GM12801 (cell line): Measurements from ENCODE around the gene PSMD5.

Source experiments
- CTCF ChIP-seq: IDR thresholded peaks from one replicate; pipeline ENCODE4 v1.5.1; 2011; ENCODE audit warnings: control low read depth; ENCODE audit not compliant: insufficient read length; ENCODE audit errors: extremely low read depth

The PSMD5 gene

GRCh38 chr9:120872791-120873502 is 30.2 kb upstream of the PSMD5 start:
- no peak for TF ChIP-seq CTCF

- no peak for TF ChIP-seq CTCF
These were observed 27.5 kb upstream of the PSMD5 start for GRCh38 chr9:120870206-120870605.

GRCh38 chr9:120869726-120870125 is 27.0 kb upstream of the PSMD5 start:
- no peak for TF ChIP-seq CTCF

- TF ChIP-seq CTCF, result no peak
These were observed 26.6 kb upstream of the PSMD5 start for GRCh38 chr9:120869360-120869687.

- TF ChIP-seq CTCF, result no peak
These were observed 26.1 kb upstream of the PSMD5 start for GRCh38 chr9:120868676-120869359.

GRCh38 chr9:120868339-120868675 is 25.6 kb upstream of the PSMD5 start:
- TF ChIP-seq CTCF, result no peak

- no peak for TF ChIP-seq CTCF
These were observed 25.1 kb upstream of the PSMD5 start for GRCh38 chr9:120867676-120868338.
